HL-60 (cell line): Measurements from ENCODE around the gene TDRD9.

Source experiments
- CTCF ChIP-seq: IDR thresholded peaks from one replicate; pipeline ENCODE4 v1.5.1; 2011; ENCODE audit warnings: low read length, control low read depth, inconsistent platforms; ENCODE audit not compliant: insufficient read depth
- GABPA ChIP-seq: IDR thresholded peaks from 2 replicates; pipeline ENCODE4 v1.6.1; 2012; ENCODE audit warnings: low read depth

- TF ChIP-seq CTCF (no peak), GABPA (no peak)
Observed at GRCh38 chr14:103961928-103962578, 33.8 kb downstream of the TDRD9 start.
